Pulmonary artery endothelial cell (primary cell): ENCODE data around the gene AIP. TPM values are rescaled to one million over a fixed set of nuclear protein-coding genes. Genes with fewer than 3 reads are reported as not detected.
"Not testable (repeated sequence)": the region's sequence is repeated elsewhere in the genome, so short reads cannot be mapped to it uniquely, and the experiment has no call there.

Source experiments
- DNase-seq: peaks from one replicate; pipeline ENCODE4 v3.0.0-alpha.2; 2011; ENCODE audit warnings: low read depth, low spot score
- total RNA-seq: library from RNA; depleted of rRNA; stranded (reverse); fragments of >200 nt; gene quantifications from 2 replicates; pipeline ENCODE4 v1.2.3, GENCODE V29; 2014

AIP gene
- total RNA-seq, 1 donor from 2014 or later: 77.2 TPM

DNA sequence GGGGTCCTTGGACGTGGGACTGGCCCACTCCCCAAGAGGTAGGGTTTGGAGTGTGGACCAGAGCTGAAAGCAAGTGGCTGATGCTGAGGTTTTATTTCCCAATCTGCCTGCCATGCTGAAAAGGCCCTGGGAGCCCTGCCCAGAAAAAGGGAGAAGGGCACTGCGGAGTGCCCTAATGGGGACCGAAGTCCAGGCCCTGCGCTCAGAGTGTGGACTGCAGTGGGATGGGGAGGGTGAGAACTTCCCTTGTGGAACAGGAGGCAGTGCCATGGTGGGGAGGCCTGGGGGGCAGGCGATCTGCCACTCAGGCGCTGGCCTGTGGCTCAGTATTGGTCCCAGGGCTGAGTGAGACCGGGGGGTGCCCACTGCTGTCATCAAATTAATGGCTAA, 34.6 kb upstream of the AIP start:
- DNase-seq: no peak

DNA sequence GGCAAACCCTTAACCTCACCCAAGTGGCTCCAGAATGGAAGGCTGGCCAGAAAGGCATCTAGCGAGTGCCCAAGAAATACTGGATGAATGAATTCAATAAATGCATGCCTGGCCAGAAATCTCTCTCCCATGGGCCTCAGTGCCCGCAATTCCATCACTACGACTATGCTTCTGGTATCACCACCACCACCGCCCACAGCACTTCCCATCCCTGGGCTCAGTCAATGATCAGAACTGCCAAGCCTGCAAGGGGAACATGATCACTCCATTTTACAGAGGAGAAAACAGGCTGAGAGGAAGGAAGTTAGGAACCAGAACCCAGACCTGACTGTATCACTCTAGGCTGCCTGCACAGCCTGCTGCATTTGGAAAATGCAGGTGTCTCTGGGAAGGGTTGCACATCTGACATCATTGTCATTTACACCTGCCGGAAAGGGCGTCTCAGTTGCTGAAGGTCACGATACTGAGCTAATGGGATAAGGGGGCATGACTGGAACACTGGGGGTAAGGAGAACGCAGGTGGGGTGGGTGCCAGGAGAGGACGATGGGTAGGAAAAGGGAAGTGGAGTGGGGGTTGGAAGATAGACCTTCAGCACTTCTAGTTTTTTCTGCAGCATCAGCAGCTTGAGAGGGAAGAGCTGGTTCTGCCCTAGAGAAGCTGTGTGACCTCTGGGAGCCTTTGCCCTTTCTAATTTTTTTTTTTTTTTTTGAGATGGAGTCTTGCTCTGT, 33.5 kb upstream of the AIP start:
- no peak for DNase-seq

DNA sequence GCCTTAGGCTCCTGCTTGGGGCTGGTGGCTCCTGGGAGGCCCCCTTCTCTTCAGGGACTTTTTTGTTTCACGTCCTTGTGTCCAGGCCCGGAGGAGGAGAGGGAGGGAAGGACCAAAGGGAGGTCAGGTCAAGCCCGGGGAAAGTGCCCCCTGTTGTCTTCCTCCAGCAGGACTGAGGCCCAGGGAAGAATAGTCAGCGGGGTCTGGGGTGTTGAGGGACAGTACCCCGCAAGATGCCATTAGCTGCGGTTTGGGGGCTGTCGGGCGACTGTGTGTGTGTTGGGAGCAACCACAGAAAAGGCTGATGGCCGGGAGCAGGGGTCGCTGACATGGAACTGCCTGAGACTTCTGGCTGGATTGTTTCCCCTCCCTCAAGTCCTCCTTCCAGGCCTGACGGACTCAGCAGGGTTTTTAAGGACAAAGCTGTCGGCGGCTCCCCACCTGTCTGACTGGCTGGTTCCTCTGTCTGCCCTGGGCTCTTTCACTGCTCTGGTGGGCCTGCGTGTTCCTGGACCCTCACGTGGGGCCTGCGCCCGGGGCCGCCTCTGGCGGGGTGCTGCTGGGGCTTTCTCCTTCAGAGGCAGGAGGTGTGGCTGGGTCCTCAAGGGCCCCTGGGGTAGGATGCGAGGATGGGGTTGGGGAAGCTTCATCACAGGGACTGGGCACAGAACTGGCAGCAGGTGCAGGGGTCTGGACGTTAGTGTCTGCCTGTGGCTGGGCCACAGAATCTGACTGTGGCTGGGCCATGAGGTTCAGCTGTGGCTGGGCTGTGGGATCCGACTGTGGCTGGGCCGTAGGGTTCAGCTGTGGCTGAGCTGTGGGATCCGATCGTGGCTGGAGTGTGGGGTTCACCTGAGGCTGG, 31.8 kb upstream of the AIP start:
- no peak for DNase-seq

DNA sequence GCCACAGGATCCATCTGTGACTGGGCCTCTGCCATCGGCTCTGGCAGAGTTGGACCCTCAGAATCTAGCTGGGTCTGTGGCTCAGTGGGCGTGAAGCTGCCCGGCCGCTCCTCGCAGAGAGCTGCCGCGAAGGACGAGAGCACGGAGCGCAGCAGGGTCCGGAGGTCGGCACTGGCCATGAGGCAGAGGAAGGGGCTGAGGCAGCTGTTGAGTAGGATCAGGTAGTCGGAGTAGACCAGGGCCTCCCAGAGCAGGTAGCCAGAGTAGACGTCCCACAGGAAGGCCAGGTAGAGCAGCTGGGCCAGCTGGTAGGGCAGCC, 31.2 kb upstream of the AIP start:
- no peak for DNase-seq

DNA sequence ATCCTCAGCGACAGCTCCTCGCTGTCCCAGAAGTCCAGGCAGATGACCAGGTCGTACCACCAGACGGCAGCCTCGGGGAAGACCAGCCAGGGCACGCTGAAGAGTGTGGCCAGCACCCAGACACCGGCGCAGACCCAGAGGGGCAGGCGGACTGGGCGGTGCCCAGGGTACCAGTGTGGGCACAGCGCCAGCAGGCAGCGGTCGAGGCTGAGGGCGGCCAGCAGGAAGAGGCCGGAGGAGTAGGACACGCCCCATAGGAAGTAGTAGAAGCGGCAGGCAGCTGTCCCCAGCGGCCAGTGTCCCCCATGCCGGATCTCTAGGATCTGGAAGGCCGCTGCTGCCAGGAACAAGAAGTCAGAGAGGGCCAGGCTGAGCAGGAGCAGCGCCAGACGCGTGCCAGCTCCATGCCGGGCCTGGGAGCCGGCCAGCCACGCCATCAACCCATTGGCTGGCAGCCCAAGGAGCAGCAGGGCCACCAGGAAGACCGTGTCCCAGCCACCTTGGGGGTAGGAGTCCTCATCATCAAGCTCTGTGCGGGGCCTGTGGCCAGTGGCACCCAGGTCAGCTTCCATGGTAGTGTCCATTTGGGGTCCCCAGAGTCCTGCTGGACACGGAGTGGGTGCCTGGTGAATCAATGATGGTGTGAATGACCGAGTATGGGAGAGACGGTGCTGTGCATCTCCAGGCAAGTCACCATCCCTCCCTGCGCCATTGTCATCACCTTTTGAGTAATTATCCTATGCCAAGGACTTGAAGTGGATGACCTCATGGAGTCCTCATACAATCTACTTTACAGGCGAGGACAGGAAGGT, 30.5 kb upstream of the AIP start, which contains the start of gene GPR152:
Gene GPR152, minus strand, starts transcription at position 589 of the 812 bp plus-strand sequence. Its CDS starts 5 bp downstream, at position 584.
- no peak for DNase-seq

DNA sequence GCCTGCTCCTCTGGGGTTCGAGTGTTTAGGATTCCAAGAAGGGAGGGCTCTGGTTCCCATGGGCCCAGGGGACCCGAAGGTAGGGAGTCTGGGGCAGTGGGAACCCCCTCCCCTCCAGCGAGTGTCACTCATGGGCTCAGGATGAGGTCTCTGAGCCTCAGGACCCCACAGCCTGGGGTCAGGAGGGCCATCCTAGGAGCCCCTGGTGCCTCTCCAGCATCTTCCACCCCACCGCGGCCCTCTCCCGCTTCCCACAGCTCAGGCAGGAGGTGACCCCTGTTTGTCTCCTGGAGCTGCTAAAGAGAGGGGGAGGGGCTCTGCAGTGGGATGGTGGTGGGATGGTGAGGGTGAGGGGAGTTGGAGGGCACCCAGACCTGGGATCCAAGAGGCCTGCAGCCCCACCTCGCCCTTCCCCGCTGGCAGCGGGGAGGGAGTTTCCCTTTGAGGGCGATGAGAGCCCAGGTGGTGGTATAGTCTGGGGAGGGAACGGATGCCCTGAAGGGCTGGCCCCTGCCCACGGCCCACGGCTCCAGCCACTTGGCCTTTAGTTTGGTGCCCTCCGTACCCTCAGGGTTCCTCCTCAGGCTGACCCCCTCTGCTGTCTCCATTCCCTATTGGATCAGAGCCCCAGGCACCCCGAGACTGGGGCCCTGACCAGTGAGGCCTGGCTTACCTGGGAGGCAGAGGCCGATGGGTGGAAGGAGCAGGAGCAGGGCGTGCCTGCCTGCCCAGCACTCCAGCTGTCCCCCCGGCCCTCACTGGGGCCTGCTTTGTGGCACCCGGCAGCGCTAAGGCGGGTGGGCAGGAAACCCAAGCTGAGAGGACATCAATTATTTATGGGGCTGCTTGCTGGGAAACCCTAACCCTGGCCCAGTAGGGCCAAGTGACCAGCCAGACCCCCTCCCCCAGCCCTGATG, 28.8 kb upstream of the AIP start:
- DNase-seq: no peak

DNA sequence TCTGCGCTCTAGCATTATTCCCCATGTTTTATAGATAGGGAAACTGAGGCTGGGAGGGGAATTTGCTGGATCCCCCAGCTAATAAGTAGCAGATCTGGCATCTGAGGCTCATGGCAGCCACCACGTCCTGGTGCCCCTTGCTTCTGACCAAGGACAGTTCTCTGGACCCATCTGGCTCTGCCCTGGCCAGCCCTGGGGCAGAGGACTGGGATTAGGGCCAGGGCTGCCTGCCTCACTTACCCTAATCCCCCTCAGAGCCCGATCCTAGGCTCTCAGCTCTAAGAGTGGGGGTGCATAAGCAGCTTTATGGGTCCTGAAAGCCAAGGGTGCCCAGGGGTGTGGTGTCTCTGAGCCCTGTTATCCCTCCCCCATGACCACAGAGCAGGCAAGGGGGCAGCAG, 27.8 kb upstream of the AIP start, which contains the start of gene CABP4:
Gene CABP4, plus strand, starts transcription at position 301 of the 400 bp plus-strand sequence. Its CDS starts 70 bp downstream, at position 371.
- no peak for DNase-seq

DNA sequence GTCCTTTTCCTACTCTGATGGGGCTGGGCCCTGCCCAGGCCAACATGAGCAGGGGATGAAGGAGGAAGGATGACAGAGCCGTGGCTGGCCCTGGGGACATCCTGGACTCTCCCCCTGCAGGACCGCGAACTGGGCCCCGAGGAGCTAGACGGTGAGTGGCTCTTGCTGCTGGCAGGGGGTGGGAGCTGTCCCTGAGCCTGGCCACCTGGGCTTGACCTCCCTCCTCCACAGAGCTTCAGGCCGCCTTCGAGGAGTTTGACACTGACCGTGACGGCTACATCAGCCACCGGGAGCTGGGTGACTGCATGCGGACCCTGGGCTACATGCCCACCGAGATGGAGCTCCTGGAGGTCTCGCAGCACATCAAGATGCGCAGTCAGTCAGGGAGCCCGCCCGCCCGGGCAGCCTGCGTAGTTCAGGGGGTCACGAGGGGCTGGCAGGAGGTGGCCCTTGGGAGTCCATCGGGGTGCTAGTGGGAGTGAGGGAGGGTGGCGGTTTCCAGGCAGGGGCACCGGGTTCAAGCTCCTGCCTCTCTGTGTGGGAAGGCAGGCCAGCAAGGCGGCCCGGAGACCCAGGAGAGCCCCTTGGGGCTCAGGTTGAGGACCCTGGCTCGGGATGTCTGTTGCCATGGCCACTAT, 26.6 kb upstream of the AIP start:
- no peak for DNase-seq

DNA sequence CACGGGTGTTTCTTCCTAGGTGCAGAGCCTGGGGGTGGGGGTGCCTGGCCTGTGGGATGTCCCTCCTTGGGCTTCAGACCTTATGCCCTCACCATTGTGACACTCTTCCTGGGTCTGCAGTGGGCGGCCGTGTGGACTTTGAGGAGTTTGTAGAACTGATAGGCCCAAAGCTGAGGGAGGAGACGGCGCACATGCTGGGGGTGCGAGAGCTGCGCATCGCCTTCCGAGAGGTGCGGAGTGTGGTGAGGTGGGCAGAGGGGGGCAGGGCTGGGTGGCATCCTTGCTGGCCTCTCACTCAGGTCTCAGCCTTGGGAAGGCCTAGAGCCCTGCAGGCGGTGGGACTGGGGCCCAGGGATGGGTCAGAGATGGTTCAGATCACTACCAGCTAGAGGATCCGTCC, 25.4 kb upstream of the AIP start:
- DNase-seq: no peak

DNA sequence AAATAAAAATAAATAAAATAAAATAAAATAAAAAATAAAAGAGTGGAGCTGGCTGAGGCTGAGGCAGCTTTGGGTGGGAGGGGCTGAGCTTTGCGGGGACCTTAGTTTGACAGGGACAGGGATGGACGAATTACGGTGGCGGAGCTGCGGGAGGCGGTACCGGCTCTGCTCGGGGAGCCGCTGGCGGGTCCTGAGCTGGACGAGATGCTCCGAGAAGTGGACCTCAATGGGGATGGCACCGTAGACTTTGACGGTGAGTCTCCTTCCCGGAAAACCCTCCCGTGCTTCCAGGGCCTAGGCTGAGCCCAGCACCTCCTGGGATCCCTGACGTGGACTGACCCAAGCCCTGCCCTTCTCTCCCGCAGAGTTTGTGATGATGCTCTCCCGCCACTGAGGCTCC, 24.6 kb upstream of the AIP start:
- no peak for DNase-seq

DNA sequence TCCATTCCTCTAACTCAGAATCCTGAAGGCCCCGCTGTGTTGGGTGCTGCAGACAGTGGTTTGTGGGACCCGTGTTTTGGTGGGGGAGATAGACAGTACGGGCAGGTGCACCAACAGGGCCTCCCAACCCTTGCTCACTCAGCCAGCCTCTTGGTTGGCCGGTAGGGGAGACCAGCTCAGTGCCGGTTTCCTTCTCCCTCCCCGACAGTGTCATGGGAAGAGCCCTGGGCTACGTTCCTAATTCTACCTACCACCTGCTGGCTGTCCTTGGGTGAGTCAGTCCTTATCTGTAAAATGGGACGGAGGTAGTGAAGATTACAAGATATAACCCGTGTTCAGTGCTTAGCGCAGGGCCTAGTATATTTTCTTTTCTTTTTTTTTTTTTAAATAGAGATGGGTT, 19.6 kb upstream of the AIP start:
- DNase-seq: no peak

DNA sequence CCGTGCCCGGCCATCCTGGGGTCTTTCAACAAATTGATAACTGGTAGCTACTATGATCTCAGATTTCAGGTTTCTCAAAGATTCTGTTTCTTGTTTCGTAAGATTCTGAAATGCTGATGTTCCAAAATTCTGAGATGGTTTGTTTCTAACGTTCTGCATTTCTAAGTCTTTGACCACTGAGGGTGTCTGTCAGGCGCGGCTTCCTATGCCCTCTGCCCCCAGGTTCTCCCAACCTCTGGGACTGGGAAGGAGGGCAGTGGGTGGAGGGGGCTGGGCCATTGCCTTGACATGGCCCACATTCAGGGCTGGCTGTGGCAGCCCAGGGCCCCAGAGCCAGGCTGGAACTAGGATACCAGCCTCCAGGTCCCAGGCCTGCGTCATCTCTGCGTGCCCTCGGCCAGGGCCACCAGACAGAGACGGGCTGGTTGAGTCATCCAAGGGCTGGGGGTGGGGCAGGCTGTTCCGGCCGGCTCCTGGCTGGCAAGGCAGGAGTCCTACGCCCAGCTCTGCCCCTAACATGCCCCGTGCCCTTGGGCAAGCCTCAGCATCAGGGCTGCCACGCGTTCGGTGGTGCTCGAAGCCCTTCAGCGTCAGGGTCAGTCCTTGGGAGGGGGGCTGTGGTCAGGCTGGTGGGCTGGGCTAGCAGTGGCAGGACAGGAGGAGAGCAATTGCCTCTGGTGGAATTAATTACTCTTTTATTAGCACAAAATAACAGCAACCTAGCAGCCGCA, 19.0 kb upstream of the AIP start:
- no peak for DNase-seq

DNA sequence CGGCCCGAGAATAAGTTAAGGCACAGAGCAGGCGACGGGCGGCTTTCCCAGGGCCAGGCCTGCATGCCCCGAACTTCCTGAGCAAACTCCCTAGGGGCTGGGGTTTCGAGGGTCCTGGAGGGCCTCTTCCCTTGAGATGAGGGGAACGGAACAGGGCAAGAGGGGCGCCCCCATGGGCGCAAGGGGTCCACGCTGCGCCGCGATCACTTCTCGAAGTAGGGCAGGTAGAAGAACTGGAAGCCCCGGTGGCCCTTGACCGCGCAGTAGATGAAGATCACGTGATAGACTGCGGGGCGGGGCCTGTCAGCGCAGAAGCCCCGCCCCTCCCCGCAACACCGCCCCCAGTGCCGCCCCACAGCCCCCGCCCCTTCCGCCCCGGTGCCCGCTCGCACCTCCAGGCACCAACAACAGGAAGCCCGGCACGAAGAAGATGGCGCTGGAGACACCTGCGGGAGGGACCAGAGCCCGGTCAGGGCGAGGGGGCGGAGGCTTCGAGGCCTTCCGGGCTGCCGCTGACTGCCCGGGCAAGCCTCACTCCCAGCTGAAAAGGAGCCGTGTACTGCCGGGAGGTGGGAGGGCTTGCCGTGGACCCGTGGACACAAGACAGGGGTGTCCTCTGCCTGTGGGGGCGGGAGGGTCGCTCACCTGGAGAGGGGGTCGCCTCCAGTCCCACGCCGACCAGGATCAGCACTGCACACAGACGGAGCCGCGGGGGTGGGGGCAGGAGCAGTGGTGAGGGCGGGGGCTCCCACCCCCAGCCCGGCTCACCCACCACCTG, 18.2 kb upstream of the AIP start:
- peak; percentile 33 for DNase-seq

DNA sequence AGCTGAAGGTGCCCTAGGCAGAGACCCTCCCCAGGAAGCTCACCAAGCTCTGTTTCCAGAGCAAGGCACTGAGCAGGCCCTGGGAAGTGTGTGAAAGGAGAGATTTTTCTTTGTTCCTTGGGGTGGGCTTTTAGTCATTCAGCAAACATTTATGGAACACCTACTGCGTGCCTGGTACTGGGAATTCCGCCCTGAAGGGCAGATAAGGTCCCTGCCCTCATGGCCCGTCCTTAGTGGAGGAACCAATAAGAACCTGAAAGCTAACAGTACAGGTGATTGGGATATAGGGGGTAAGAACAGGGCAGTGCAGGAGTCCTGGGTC, 17.7 kb upstream of the AIP start:
- no peak for DNase-seq

DNA sequence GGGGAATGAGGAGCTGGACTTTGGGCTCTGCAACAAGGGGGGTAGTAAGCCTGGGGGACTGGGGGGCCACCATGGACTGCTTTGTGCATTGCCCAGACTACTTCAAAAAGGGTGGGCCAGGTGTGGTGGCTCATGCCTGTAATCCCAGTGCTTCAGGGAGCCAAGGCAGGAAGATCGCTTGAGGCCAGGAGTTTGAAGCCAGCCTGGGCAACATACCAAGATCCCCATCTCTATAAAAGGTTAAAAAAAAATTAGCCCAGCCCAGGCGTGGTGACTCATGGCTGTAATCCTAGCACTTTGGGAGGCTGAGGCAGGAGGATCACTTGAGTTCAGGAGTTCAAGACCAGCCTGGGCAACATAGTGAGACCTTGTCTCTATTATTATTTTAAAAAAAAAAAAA, 17.3 kb upstream of the AIP start:
- not testable (repeated sequence) for DNase-seq

DNA sequence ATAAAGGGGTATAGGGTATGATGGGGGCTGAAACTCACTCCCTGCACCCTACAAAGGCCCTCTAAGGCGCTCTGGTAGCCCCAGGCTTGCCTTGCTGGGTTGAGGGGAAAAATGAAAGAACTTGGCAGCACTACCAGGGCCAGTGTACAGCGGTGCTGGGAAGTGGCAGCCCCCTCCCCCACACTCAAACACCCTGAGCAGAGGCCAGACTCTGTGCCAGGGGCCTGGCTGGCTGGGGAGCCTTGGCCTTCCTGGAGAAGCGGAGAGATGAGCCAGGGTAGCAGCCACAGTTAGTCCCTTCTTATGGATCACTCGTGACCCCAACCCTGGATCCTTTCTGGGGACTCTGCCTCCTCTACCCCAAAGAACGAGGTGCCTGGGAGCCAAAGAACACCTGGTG, 16.5 kb upstream of the AIP start:
- no peak for DNase-seq

DNA sequence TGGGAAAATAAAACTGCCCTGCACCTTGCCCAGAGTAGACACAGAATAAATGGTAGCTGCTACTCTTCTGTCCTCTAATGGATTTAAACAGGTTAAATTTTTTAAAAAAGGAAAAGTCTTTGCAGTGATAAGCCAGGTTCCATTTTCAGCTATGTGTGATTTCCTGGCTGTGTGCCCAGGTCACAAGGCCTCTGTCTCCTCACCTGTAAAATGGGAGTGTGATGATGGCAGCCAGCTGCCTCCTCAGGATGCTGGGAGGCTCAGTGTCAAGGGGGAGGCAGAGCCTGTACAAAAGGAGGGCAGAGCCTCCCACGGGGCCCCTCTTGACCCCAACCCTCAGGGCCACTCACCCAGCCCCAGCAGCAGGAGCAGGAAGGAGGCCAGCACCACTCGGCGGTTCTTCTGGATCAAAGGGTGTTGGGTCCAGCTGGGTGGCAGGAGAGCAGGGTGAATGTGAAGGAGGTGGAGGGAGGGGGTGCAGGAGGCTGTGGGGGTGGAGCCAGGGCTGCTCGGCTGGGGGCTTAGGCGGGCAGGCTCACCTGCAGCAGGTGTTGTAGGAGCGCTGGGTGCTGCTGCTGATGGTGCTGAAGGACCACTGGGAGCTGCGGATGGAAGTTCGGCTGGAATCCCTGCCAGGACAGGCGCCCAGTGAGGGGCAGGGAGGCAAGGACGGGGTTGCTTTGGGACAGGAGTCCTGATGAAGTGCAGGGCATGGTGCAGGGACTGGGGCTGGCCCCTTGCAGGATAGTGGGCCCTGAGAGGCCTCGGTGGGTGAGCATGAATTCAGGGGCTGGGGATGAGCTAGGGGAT, 15.7 kb upstream of the AIP start:
- DNase-seq: no peak

DNA sequence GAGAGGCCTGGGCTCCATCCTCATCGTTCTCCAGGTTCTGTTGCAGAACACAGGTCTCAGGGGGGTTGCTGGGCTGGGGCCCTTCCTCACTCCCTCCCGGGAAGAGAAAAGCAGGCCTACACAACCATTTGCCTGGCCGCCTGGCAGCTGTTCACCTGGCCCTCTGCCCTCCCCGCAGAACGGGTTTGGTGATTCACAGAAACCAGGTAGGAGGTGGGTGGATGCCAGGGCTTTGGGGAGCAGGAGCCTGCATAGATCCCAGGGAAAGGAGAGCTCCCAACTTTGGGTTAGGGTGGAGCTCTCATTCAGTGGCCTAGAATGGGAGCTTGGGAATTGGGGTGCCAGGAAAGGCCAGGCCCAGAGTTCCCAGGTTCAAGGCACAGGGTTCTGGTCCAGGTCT, 14.8 kb upstream of the AIP start:
- DNase-seq: no peak
